A673 (cell line): ENCODE measurements around the gene ZIM2. TPM values are rescaled to one million over a fixed set of nuclear protein-coding genes. Genes with fewer than 3 reads are reported as not detected.

Experiments used
- BruUV-seq: library from RNA; stranded (reverse); fragments of 400-500 nt; replicated peaks from 2 replicates; lab custom pipeline; 2021; lab: Mats Ljungman, UMichigan
- CTCF ChIA-PET: fragments of 300-600 bp; sonication (Branson Sonifier 250); formaldehyde crosslinking; loops from one replicate; lab custom pipeline; 2022; ENCODE audit warnings: antibody characterized with exemption; lab: Charles Lee
- POLR2A ChIA-PET: fragments of 300-600 bp; sonication (Branson Sonifier 250); formaldehyde crosslinking; loops from one replicate; lab custom pipeline; 2022; ENCODE audit warnings: antibody characterized with exemption; ENCODE audit not compliant: low non-redundant PET; lab: Charles Lee
- DNase-seq: peaks from one replicate; pipeline ENCODE4 v3.0.0-alpha.2; 2015; ENCODE audit warnings: low spot score
- H3K27ac ChIP-seq: fragments of 200-600 bp; sonication (generic); 2 replicates; pipeline ENCODE4 v1.5.1; 2016; ENCODE audit warnings: mixed run types, low read depth, mild to moderate bottlenecking, mixed read lengths, antibody characterized with exemption, low read length; ENCODE audit not compliant: poor library complexity, severe bottlenecking
- H3K27me3 ChIP-seq: fragments of 200-600 bp; sonication (generic); replicated peaks from 2 replicates; pipeline ENCODE4 v1.6.1; 2017; ENCODE audit warnings: mixed run types, low read depth, mild to moderate bottlenecking, mixed read lengths, antibody characterized with exemption, low read length; ENCODE audit not compliant: insufficient read depth, poor library complexity
- H3K36me3 ChIP-seq: fragments of 200-600 bp; sonication (generic); 2 replicates; pipeline ENCODE4 v1.6.1; 2016; ENCODE audit warnings: mixed run types, mild to moderate bottlenecking, mixed read lengths, antibody characterized with exemption, low read length; ENCODE audit not compliant: insufficient read depth, poor library complexity, severe bottlenecking
- H3K4me1 ChIP-seq: fragments of 200-600 bp; sonication (generic); 2 replicates; pipeline ENCODE4 v1.6.1; 2017; ENCODE audit warnings: mixed run types, mild to moderate bottlenecking, mixed read lengths, antibody characterized with exemption, low read length; ENCODE audit not compliant: insufficient read depth, poor library complexity, severe bottlenecking
- H3K4me3 ChIP-seq: fragments of 200-600 bp; sonication (generic); 2 replicates; pipeline ENCODE4 v1.5.1; 2016; ENCODE audit warnings: low read depth, mixed run types, mild to moderate bottlenecking, mixed read lengths, low read length; ENCODE audit not compliant: poor library complexity, severe bottlenecking
- H3K9me3 ChIP-seq: fragments of 200-600 bp; sonication (generic); 2 replicates; pipeline ENCODE4 v1.6.1; 2016; ENCODE audit warnings: mixed run types, low read depth, mild to moderate bottlenecking, mixed read lengths, antibody characterized with exemption, low read length; ENCODE audit not compliant: poor library complexity, severe bottlenecking
- CTCF ChIP-seq: fragments of 300-800, 200-600 bp; sonication (generic); conservative IDR thresholded peaks from 2 replicates; pipeline ENCODE4 v1.5.1; 2017; ENCODE audit warnings: low read depth, mild to moderate bottlenecking, antibody characterized with exemption, low read length, moderate library complexity, mixed read lengths
- EZH2 ChIP-seq: fragments of 200-600 bp; sonication (generic); IDR thresholded peaks from 2 replicates; pipeline ENCODE4 v1.6.1; 2017; ENCODE audit warnings: borderline replicate concordance, low read depth, mild to moderate bottlenecking, mixed read lengths, antibody characterized with exemption, low read length; ENCODE audit not compliant: poor library complexity, severe bottlenecking
- intact Hi-C: fragments of 100-400 bp; cut with micrococcal nuclease; formaldehyde crosslinking; loops from one replicate; pipeline ENCODE4 v1.10.0; 2022; ENCODE audit not compliant: unreplicated experiment
- total RNA-seq: library from RNA; stranded (reverse); gene quantifications from 2 replicates; pipeline ENCODE4 v1.2.3, GENCODE V29; 2021

The ZIM2 gene
- total RNA-seq, 1 experiment from 2014 or later: 4.6 TPM

GRCh38 chr19:56746367-56746766 lies 94.2 kb downstream of the ZIM2 start:
- Histone ChIP-seq H3K27me3 (no peaks in the 10 kb centered on the region), H3K4me1 (peaks cover 6% of the 10 kb centered on the region), H3K27ac (no peak overlapping the region), H3K36me3 (no peaks in the 10 kb centered on the region), H3K4me3 (no peak overlapping the region), H3K9me3 (no peaks in the 10 kb centered on the region)
- DNase-seq: no peak
- no TSS peak for BruUV-seq
- TF ChIP-seq EZH2: no peak
- no peak for TF ChIP-seq CTCF
- CTCF ChIA-PET: no interaction called here
- POLR2A ChIA-PET: no interaction called here
- intact Hi-C loops: no loop called here

DNA sequence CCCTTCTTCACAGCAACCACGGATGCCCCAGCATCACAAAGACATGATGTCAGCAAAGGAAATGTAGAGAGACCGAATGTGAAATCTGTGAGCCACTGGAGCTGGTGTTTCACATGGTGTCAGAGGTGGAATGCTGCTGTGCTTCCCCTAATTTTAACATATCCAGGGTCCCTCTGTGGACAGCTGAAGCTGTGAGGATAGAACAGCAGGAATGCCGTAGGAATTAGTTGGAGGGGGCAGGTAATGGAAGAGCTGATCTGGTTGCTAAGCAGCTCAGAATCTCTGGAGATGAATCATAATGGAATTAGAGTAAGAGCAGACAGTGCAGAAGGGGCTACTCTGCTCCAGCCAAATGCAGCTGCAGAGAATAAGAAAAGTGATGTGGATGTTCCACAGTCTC lies 100.0 kb downstream of the ZIM2 start:
- ChIA-PET POLR2A (interaction anchor here (0.6 kb wide), 1 partner anchor 498 kb away, joined by 3 read pairs; no protein-coding TSS in a partner anchor), CTCF (no interaction called here)
- Histone ChIP-seq H3K4me3 (no peak overlapping the region), H3K27me3 (no peaks in the 10 kb centered on the region), H3K9me3 (no peaks in the 10 kb centered on the region), H3K36me3 (no peaks in the 10 kb centered on the region), H3K27ac (no peak overlapping the region), H3K4me1 (no peaks in the 10 kb centered on the region)
- DNase-seq: no peak
- BruUV-seq: no TSS peak
- TF ChIP-seq EZH2 (no peak), CTCF (no peak)
- intact Hi-C loops: no loop called here

GRCh38 chr19:56736571-56736970 lies 104.0 kb downstream of the ZIM2 start:
- Histone ChIP-seq H3K27ac (no peak overlapping the region), H3K9me3 (no peaks in the 10 kb centered on the region), H3K36me3 (no peaks in the 10 kb centered on the region), H3K4me3 (no peak overlapping the region), H3K27me3 (no peaks in the 10 kb centered on the region), H3K4me1 (no peaks in the 10 kb centered on the region)
- CTCF ChIA-PET: no interaction called here
- POLR2A ChIA-PET: no interaction called here
- intact Hi-C loops: no loop called here
- no peak for TF ChIP-seq EZH2
- no peak for TF ChIP-seq CTCF
- DNase-seq: no peak
- no TSS peak for BruUV-seq
